Measurements from ENCODE around the gene RAB6B. TPM values are rescaled to one million over a fixed set of nuclear protein-coding genes. Genes with fewer than 3 reads are reported as not detected.

Gene RAB6B
- polyA plus RNA-seq, 2 of the 4 experiments (the other 2 are of a cell fraction), result 2.4 to 2.5 TPM

DNA sequence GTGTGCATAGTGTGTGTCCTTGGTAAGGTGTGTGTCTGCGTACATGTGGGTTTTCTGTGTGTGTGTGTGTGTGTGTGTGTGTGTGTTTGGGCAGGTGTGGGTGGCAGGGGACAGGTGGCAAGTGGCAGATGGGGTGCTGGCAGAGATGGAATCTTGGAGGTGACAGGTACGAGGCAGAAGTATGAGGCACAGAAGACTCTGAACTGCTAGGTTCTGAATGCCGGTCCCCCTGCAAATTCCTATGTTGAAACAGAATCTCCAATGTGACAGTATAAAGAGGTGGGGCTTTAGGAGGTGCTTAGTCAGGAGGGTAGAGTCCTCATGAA is 60.3 kb downstream of the RAB6B start:
- no peak for DNase-seq (ENCODE audit: low read depth in 1 of 2, low spot score in 1 of 2)
- H3K27ac ChIP-seq, result no peak overlapping the region
- no peak for TF ChIP-seq NFE2L2 (conservative IDR thresholded peaks at IDR 0.05; ENCODE audit: low read length)
- TF ChIP-seq SREBF2 (IDR thresholded peaks at IDR 0.05), result no peak
- no peak for TF ChIP-seq CHD2 (IDR thresholded peaks at IDR 0.05; ENCODE audit: low read length, partially characterized antibody)
- TF ChIP-seq, protein P1, sequence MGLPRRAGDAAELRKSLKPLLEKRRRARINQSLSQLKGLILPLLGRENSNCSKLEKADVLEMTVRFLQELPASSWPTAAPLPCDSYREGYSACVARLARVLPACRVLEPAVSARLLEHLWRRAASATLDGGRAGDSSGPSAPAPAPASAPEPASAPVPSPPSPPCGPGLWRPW (IDR thresholded peaks at IDR 0.05), result no peak
- TF ChIP-seq KDM1A (IDR thresholded peaks at IDR 0.05; ENCODE audit: low read depth), result no peak
- no peak for ATAC-seq
- CTCF ChIA-PET, result no interaction called here
- H3K9me3 ChIP-seq, result no peaks in the 10 kb centered on the region
- POLR2A ChIA-PET, result no interaction called here
- no peak overlapping the region for H3K4me3 ChIP-seq
- 77% methylated on average over 3 of the region's 3 CpGs for WGBS (ENCODE audit: missing lambda C conversion rate)
- FAIRE-seq, result no peak
- no peaks in the 10 kb centered on the region for H3K4me1 ChIP-seq
- no peak overlapping the region for H3K4me2 ChIP-seq

GRCh38 chr3:133834621-133835417 is 60.9 kb downstream of the RAB6B start:
- no peak overlapping the region for H3K4me2 ChIP-seq
- no peak for DNase-seq (ENCODE audit: low read depth in 1 of 2, low spot score in 1 of 2)
- TF ChIP-seq HOXB13 (CRISPR knock-in tag; IDR thresholded peaks at IDR 0.05; ENCODE audit: low read depth), result no peak
- no peak for TF ChIP-seq FOSL2 (IDR thresholded peaks at IDR 0.05)
- TF ChIP-seq FOSL2 (CRISPR knock-in tag; IDR thresholded peaks at IDR 0.05), result no peak
- TF ChIP-seq ZFP36 (IDR thresholded peaks at IDR 0.05; ENCODE audit: borderline replicate concordance, partially characterized antibody), result no peak
- TF ChIP-seq CHD2 (IDR thresholded peaks at IDR 0.05; ENCODE audit: low read length, partially characterized antibody), result no peak
- no peak for TF ChIP-seq EHF (CRISPR knock-in tag; IDR thresholded peaks at IDR 0.05)
- TF ChIP-seq HMGXB4 (CRISPR knock-in tag; IDR thresholded peaks at IDR 0.05; ENCODE audit: borderline replicate concordance), result no peak
- no peaks in the 10 kb centered on the region for H3K4me1 ChIP-seq
- WGBS (ENCODE audit: missing lambda C conversion rate), result 85% methylated on average over 11 of the region's 14 CpGs
- ChIA-PET CTCF (interaction anchor here (1.8 kb wide), 1 partner anchor 93 kb away, joined by 4 read pairs; no protein-coding TSS in a partner anchor), POLR2A (no interaction called here)
- H3K4me3 ChIP-seq, result no peak overlapping the region
- H3K9me3 ChIP-seq, result no peaks in the 10 kb centered on the region
- FAIRE-seq, result no peak
- no peak overlapping the region for H3K27ac ChIP-seq
- ATAC-seq, result no peak

GRCh38 chr3:133833880-133834620 is 61.6 kb downstream of the RAB6B start:
- FAIRE-seq (no peak), ATAC-seq (no peak), DNase-seq (ENCODE audit: low read depth in 1 of 2, low spot score in 1 of 2) (no peak)
- Histone ChIP-seq H3K4me3 (no peak overlapping the region), H3K4me2 (no peak overlapping the region), H3K4me1 (no peaks in the 10 kb centered on the region), H3K9me3 (no peaks in the 10 kb centered on the region), H3K27ac (no peak overlapping the region)
- 66% methylated on average over 11 of the region's 13 CpGs for WGBS (ENCODE audit: missing lambda C conversion rate)
- ChIA-PET CTCF (interaction anchor here (1.8 kb wide), 1 partner anchor 94 kb away, joined by 4 read pairs; no protein-coding TSS in a partner anchor), POLR2A (no interaction called here)
- TF ChIP-seq RARB (CRISPR knock-in tag; IDR thresholded peaks at IDR 0.05), result no peak
- no peak for TF ChIP-seq KDM5A (IDR thresholded peaks at IDR 0.05)
- TF ChIP-seq POLR2AphosphoS2 (conservative IDR thresholded peaks at IDR 0.05; ENCODE audit: low read length), result no peak
- no peak for TF ChIP-seq SREBF2 (IDR thresholded peaks at IDR 0.05)
- TF ChIP-seq NFE2L2 (conservative IDR thresholded peaks at IDR 0.05; ENCODE audit: low read length), result no peak
- TF ChIP-seq RFX5 (IDR thresholded peaks at IDR 0.05), result no peak
- no peak for TF ChIP-seq ZC3H11A (IDR thresholded peaks at IDR 0.05)
- TF ChIP-seq MAZ (IDR thresholded peaks at IDR 0.05; ENCODE audit: borderline replicate concordance, low read depth, low read length), result no peak
- TF ChIP-seq, protein P2, sequence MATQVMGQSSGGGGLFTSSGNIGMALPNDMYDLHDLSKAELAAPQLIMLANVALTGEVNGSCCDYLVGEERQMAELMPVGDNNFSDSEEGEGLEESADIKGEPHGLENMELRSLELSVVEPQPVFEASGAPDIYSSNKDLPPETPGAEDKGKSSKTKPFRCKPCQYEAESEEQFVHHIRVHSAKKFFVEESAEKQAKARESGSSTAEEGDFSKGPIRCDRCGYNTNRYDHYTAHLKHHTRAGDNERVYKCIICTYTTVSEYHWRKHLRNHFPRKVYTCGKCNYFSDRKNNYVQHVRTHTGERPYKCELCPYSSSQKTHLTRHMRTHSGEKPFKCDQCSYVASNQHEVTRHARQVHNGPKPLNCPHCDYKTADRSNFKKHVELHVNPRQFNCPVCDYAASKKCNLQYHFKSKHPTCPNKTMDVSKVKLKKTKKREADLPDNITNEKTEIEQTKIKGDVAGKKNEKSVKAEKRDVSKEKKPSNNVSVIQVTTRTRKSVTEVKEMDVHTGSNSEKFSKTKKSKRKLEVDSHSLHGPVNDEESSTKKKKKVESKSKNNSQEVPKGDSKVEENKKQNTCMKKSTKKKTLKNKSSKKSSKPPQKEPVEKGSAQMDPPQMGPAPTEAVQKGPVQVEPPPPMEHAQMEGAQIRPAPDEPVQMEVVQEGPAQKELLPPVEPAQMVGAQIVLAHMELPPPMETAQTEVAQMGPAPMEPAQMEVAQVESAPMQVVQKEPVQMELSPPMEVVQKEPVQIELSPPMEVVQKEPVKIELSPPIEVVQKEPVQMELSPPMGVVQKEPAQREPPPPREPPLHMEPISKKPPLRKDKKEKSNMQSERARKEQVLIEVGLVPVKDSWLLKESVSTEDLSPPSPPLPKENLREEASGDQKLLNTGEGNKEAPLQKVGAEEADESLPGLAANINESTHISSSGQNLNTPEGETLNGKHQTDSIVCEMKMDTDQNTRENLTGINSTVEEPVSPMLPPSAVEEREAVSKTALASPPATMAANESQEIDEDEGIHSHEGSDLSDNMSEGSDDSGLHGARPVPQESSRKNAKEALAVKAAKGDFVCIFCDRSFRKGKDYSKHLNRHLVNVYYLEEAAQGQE (IDR thresholded peaks at IDR 0.05), result no peak
- TF ChIP-seq NR3C1 (IDR thresholded peaks at IDR 0.05), result no peak
- TF ChIP-seq HMGXB4 (CRISPR knock-in tag; IDR thresholded peaks at IDR 0.05; ENCODE audit: borderline replicate concordance), result no peak
- TF ChIP-seq CTCF (IDR thresholded peaks at IDR 0.05), result no peak
- no peak for TF ChIP-seq FOSB (CRISPR knock-in tag; IDR thresholded peaks at IDR 0.05)
